ENCODE measurements around the gene NNAT. TPM values are rescaled to one million over a fixed set of nuclear protein-coding genes. Genes with fewer than 3 reads are reported as not detected.
A peak's percentile ranks its signal among the peaks of the same experiment; 100 is the strongest.

NNAT gene
- polyA plus RNA-seq, 1 donor from 2014 or later = 996 TPM

- Histone ChIP-seq H3K9me2 (ENCODE audit: insufficient read depth, low read length) (no peaks in the 10 kb centered on the region), H3F3A (ENCODE audit: insufficient read depth, low read length, poor library complexity, severe bottlenecking) (no peaks in the 10 kb centered on the region), H3K79me2 (replicated peaks; ENCODE audit: insufficient read depth, low read length) (no peaks in the 10 kb centered on the region), H3K9me3 (ENCODE audit: low read length) (no peaks in the 10 kb centered on the region), H3K4me2 (ENCODE audit: low read length) (peak overlapping the region; percentile 27), H3K9ac (ENCODE audit: low read length) (peak overlapping the region; percentile 51), H3K4me3 (ENCODE audit: low read length) (peak overlapping the region; percentile 13), H2AFZ (ENCODE audit: low read depth, low read length) (peak overlapping the region; percentile 65), H3K27ac (ENCODE audit: low read length) (peak overlapping the region; percentile 45), H3K27me3 (ENCODE audit: insufficient read depth, low read depth, low read length) (no peaks in the 10 kb centered on the region), H4K20me1 (ENCODE audit: insufficient read depth) (no peaks in the 10 kb centered on the region), H3K36me3 (ENCODE audit: insufficient read depth, low read length) (no peaks in the 10 kb centered on the region)
- TF ChIP-seq RAD21 (conservative IDR thresholded peaks at IDR 0.05) = no peak
- TF ChIP-seq EZH2 (IDR thresholded peaks at IDR 0.05; ENCODE audit: borderline replicate concordance, insufficient read depth, low read length, poor library complexity, severe bottlenecking) = no peak
- no peak for TF ChIP-seq REST (IDR thresholded peaks at IDR 0.05; ENCODE audit: borderline replicate concordance)
- peak; percentile 26 for TF ChIP-seq SMC3 (conservative IDR thresholded peaks at IDR 0.05; ENCODE audit: poor library complexity)
- no peak for TF ChIP-seq CTCF (IDR thresholded peaks at IDR 0.05; ENCODE audit: poor library complexity, severe bottlenecking)
- TF ChIP-seq POLR2AphosphoS5 (IDR thresholded peaks at IDR 0.05) = no peak
- TF ChIP-seq TAF1 (IDR thresholded peaks at IDR 0.05; ENCODE audit: low read depth) = no peak
Measured at GRCh38 chr20:37567671-37568588, 46.9 kb downstream of the NNAT start.

- Histone ChIP-seq H3F3A (ENCODE audit: insufficient read depth, low read length, poor library complexity, severe bottlenecking) (no peaks in the 10 kb centered on the region), H3K4me3 (ENCODE audit: low read length) (no peak overlapping the region), H3K27me3 (ENCODE audit: insufficient read depth, low read depth, low read length) (no peaks in the 10 kb centered on the region), H3K36me3 (ENCODE audit: insufficient read depth, low read length) (no peaks in the 10 kb centered on the region), H2AFZ (ENCODE audit: low read depth, low read length) (no peak overlapping the region), H3K4me2 (ENCODE audit: low read length) (no peak overlapping the region), H3K9ac (ENCODE audit: low read length) (no peak overlapping the region), H3K9me3 (ENCODE audit: low read length) (no peaks in the 10 kb centered on the region), H3K9me2 (ENCODE audit: insufficient read depth, low read length) (no peaks in the 10 kb centered on the region), H3K27ac (ENCODE audit: low read length) (no peak overlapping the region), H4K20me1 (ENCODE audit: insufficient read depth) (no peaks in the 10 kb centered on the region), H3K79me2 (replicated peaks; ENCODE audit: insufficient read depth, low read length) (no peaks in the 10 kb centered on the region)
- TF ChIP-seq TAF1 (IDR thresholded peaks at IDR 0.05; ENCODE audit: low read depth) = no peak
- no peak for TF ChIP-seq REST (IDR thresholded peaks at IDR 0.05; ENCODE audit: borderline replicate concordance)
Measured at GRCh38 chr20:37570419-37570818, 49.4 kb downstream of the NNAT start.

Data from neural cell (in vitro differentiated cells).